GM19452 (cell line): ENCODE measurements around the gene MYH11.
"Not testable (repeated sequence)": the region's sequence is repeated elsewhere in the genome, so short reads cannot be mapped to it uniquely, and the experiment has no call there.

Experiments
- ATAC-seq: cut with Tn5 transposase; IDR thresholded peaks from one replicate; pipeline ENCODE4 v1.9.1; 2021; ENCODE audit not compliant: unreplicated experiment

Gene MYH11

DNA sequence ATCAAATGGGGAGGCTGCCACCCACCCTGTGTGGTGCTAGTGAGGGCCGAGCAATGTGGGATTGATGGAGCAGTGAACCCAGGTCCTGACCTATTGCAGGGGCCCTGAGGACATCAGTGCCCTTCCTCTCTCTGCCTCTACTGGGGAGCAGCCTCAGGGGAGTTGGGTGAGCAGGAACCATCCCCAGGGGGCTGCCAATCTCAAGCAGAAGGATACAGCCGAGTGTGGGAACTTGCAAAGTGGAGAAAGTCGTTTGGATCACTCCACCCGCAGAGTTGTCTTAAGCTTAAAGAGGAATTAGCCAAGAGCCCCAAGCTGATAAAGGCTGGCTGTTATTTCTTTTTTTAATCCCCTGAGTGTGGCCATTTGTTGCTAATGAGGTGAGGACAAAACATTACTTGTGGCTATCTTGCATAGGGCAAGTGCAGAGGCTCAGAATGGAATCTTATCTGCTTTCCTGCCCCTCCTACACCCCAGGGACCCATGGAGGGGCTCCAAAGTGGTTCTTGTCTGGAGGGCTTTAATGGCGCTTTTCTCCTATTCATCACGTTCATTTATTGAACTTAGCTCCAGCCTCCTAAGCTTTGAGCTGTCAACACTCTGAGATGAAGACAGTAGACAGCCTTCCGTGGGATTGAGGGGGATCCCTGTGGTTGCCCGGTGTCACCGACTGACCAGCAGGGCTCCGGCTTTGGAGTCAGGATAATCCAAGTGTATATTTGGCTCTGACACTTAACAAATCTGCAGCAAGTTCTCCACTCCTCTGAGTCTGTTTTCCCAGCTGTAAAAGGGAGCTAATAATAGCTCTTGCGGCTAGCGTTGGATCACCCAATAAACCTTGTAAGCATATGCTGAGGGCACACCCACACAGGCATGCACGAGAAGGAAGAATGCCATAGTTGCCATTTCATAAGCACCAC is 45.1 kb downstream of the MYH11 start:
- no peak for ATAC-seq

GRCh38 chr16:15810949-15811348 is 45.9 kb downstream of the MYH11 start:
- no peak for ATAC-seq

DNA sequence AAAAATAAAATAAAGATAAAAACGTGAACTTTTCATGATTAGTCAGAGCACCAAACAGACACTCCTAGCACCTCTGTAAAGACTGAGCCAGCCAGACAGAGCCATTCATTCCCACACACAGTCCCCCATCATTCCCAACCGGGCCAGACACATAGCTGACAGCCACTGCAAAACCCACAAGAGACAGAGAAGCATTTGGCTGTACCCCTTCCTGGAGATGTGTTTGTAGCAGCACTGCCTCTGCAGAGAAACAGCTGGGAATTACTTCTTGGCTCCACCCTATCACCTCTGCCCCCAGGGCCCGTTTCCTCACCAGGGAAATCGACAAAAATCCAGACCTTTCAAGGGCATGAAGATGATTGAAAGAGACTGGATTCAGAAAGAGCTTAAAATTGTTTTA is 46.4 kb downstream of the MYH11 start:
- ATAC-seq, result no peak

DNA sequence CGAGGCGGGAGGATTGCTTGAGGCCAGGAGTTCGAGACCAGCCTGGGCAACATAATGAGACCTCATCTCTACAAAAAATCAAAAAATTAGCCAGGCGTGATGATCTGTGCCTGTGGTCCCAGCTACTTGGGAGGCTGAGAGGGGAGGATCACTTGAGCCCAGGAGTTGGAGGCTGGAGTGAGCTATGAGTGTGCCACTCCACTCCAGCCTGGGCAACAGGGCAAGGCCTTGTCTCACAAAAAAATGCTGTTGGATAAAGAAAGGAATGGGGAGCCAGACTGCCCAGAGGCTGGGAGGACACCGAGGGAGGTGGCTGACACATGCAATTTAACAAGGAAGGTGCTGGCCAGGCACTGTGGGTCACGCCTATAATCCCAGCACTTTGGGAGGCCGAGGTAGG is 47.5 kb downstream of the MYH11 start:
- not testable (repeated sequence) for ATAC-seq

- ATAC-seq, result no peak
Observed at GRCh38 chr16:15808071-15808470, 48.8 kb downstream of the MYH11 start.

- no peak for ATAC-seq
Observed at GRCh38 chr16:15807603-15808009, 49.2 kb downstream of the MYH11 start.

GRCh38 chr16:15803618-15804017 is 53.2 kb downstream of the MYH11 start:
- ATAC-seq, result no peak

- no peak for ATAC-seq
Observed at GRCh38 chr16:15799851-15800495, 56.9 kb downstream of the MYH11 start.

GRCh38 chr16:15798671-15799070 is 58.2 kb downstream of the MYH11 start:
- ATAC-seq, result no peak

DNA sequence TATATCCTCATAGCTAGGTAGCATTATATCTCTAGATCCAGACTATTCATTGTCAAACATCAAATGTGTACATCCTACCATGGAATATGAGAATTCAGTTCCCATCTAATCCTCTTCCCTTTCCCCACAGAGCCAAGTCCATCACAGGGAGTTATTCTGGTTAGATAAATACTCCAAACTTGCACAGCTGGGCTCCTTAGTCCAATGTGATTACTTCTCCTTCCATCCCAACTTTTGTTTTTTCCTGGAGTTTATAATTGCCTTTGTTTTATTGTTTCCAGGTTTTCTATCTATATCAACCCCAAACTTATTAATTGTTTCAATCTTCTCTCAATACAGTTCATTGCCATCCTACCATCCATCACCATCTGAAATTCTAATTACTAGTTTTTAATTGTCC is 59.9 kb downstream of the MYH11 start:
- no peak for ATAC-seq

DNA sequence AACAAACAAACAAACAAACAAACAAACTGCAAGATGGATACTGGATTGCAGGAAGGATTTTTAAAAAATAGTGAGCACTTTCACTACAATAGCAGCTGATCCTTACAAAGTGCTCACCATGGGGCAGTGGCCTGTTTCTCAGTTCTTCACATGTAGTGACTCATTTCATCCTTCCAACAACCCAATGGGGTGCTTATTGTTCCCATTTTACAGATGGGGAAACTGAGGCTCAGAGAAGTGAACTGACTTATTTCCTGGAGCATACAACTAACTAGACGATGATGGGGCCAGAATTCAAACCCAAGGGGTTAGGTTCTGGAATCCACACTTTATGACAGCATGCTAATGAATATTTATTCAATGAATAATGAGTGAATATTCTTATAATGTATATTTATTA is 61.2 kb downstream of the MYH11 start:
- no peak for ATAC-seq

DNA sequence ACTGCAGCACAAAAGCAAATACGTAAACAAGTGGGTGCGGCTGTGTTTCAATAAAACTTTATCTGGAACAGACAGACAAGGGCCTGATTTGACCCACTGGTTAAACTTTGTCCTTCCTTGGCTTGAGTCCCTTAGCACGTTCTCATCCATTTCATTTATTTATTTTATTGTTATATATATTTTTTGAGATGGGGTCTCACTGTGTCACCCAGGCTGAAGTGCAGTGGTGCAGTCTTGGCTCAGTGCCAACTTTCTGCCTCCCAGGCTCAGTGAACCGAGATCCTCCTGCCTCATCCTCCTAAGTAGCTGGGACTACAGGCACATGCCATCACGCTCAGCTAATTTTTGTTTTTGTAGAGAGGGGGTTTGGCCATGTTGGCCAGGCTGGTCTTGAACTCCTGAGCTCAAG is 64.3 kb downstream of the MYH11 start:
- ATAC-seq, result no peak

DNA sequence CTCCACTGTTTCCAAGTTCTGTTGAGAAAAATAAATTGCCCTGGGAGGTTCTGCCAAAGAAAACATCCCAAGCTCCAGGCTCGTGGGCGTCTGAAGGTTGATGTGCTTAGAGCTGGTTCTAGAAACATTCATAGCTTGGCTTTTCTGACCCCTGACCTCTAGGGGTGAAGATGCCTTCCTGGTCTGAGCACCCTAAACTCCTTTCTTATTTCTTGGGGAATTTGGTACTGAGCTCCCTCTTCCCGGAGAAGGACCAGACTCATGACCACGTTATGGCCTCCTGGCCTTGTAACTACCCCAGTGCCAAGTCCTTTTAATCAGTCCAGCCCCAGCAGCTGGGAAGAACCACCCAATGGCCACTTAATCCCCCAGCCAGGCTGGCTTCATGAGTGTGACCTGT is 66.4 kb downstream of the MYH11 start:
- no peak for ATAC-seq

DNA sequence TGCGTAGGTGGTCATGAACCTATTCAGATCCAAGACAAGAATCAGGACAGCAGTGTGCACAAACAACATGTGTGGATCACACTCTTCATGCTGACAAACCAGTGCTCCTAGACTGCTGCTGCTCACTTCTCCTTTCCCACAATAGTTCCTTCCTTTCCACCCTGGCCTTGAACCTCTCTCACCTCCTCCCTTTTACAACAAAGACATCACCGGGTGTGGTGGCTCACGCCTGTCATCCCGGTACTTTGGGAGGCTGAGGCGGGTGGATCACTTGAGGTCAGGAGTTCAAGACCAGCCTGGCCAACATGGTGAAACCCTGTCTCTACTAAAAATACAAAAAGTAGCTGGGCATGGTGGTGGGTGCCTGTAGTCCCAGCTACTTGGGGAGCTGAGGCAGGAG is 67.0 kb downstream of the MYH11 start:
- ATAC-seq, result not testable (repeated sequence)

DNA sequence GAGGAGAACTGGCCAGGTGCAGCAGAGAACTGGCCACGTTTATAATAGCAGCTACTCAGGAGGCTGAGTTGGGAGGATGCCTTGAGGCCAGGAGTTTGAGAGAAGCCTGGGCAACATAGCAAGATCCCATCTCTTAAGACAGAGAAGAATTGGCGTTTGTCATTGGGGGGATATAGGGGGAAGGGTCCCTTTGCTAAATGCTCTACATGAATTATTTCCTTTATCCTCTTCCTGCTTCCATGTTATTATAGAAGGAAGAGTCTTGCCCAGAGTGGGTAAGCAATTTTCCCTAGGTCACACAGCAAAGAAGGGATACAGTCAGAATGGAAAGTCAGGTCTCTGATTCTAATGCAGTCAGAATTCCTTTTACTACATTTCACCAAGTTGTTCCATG is 68.0 kb downstream of the MYH11 start:
- no peak for ATAC-seq

DNA sequence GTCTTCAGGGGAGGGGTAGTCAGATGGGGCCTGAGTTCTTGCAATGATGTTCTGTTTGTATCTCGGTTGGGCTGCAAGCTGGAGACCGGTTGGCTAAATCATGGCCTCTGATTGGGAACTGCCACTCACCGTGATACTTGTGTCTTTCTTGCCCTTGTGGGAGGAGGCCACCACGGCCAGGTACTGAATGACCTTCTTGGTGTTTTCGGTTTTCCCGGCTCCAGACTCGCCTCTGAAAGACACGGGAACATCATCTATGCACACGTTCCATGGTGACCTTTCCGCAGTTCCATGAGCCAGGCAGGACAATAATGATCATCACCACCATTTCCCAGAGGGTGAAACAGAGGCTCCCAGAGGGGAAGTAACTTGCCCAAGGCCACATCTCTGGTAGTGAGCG is 70.3 kb downstream of the MYH11 start:
- ATAC-seq, result no peak

DNA sequence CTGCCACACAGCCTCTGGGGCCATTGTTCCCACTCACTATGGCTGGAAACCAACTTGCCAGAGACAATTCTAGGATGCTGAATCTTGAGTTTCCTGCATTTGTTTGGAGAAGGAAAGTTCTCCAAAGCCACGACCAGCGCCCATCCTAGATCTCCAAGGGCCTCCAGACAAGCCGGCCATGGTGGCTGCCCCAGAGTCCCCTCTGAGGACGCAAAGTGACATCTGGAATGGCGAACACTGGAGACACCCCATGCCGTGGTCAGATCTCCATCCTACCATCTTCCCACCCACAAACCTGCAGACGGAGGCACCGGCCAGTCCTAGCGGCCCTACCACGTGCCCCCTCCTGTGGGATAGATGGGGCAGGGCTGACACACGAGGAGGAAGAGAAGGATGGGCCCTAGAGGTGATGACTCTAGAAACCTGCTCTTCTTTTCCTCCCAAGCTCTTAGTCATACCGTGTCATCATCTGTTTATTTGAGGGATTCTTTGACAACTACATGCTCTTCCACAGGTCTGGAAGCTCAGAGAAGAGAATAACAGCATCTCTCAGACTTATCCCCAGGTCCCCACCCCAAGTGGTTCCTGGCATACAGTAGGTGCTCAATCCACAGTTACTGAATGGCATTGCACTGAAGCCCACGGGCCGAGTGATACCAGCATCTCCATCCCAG is 71.3 kb downstream of the MYH11 start:
- no peak for ATAC-seq

DNA sequence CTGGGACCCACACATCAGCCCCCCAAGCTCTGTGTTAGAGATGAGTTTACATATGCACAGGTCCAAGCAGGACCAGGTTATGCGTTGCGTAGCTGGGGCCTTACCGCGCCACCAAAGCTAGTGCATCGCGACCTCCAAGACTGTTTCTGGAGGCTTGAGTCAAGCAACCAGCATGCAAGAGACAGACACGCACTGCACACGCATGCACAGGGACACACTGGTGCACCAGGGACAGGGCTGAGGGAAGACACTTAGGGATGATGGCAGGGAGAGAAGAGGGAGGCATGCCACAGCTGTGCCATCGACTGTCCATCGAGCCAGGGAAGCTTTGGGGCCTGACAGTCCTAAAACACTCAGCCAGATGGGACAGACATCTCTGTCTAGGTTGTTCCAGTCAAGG is 72.8 kb downstream of the MYH11 start:
- no peak for ATAC-seq

GRCh38 chr16:15782573-15783365 is 74.1 kb downstream of the MYH11 start:
- no peak for ATAC-seq

GRCh38 chr16:15781650-15782049 is 75.2 kb downstream of the MYH11 start:
- no peak for ATAC-seq

DNA sequence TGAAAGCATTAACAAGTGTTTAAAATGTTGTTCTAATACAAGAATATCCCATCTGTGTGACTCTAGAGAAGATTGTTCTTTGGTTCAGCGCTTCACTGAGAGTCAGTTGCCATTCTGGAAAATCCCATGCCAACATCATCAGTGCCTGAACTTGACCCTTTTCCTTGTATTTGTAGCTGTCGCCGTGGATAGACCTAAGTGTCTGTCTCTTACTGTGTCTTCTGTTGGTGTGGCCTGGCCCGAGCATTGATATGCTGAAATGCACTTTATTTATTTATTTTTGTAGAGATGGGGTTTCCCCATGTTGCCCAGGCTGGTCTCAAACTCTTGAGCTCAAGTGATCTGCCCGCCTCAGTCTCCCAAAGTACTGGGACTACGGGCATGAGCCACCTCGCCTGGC is 76.0 kb downstream of the MYH11 start:
- no peak for ATAC-seq
